Endodermal cell (in vitro differentiated cells): ENCODE measurements around the gene DNAH9. TPM values are rescaled to one million over a fixed set of nuclear protein-coding genes. Genes with fewer than 3 reads are reported as not detected.
A peak's percentile ranks its signal among the peaks of the same experiment; 100 is the strongest.

Experiments
- DNase-seq: peaks from one replicate; pipeline ENCODE4 v3.0.0-alpha.2; 2017
- H3K27ac ChIP-seq: 2 replicates; pipeline ENCODE4 v1.5.1; 2013; ENCODE audit warnings: mild to moderate bottlenecking, low read depth, low read length, moderate library complexity
- H3K27me3 ChIP-seq: 2 replicates; pipeline ENCODE4 v1.6.1; 2013; ENCODE audit warnings: mild to moderate bottlenecking, low read length, moderate library complexity; ENCODE audit not compliant: insufficient read depth, control insufficient read depth, poor library complexity, severe bottlenecking
- H3K36me3 ChIP-seq: 2 replicates; pipeline ENCODE4 v1.7.0; 2013; ENCODE audit warnings: mild to moderate bottlenecking, low read length, moderate library complexity; ENCODE audit not compliant: control insufficient read depth, insufficient read depth
- H3K4me1 ChIP-seq: one replicate; pipeline ENCODE4 v1.7.0; 2013; ENCODE audit warnings: low read length; ENCODE audit not compliant: control insufficient read depth, insufficient read depth
- H3K4me3 ChIP-seq: 2 replicates; pipeline ENCODE4 v1.5.1; 2013; ENCODE audit warnings: mild to moderate bottlenecking, low read length, moderate library complexity
- H3K9ac ChIP-seq: 2 replicates; pipeline ENCODE4 v1.6.1; 2013; ENCODE audit warnings: mild to moderate bottlenecking, low read length, moderate library complexity; ENCODE audit not compliant: poor library complexity, severe bottlenecking; ENCODE audit errors: extremely low read depth
- H3K9me3 ChIP-seq: 2 replicates; pipeline ENCODE4 v1.6.1; 2013; ENCODE audit warnings: mild to moderate bottlenecking, low read length, moderate library complexity; ENCODE audit not compliant: control insufficient read depth
- H3K27ac Mint-ChIP-seq: 2 replicates; pipeline ENCODE4 v1.8.0; 2020; ENCODE audit warnings: mixed read lengths
- H3K27me3 Mint-ChIP-seq: 2 replicates; pipeline ENCODE4 v1.8.0; 2021; ENCODE audit warnings: mild to moderate bottlenecking, mixed read lengths; ENCODE audit not compliant: insufficient read depth
- H3K36me3 Mint-ChIP-seq: 2 replicates; pipeline ENCODE4 v1.8.0; 2020; ENCODE audit warnings: low read depth, mixed read lengths
- H3K4me1 Mint-ChIP-seq: 2 replicates; pipeline ENCODE4 v1.8.0; 2020; ENCODE audit warnings: mixed read lengths
- H3K4me3 Mint-ChIP-seq: 2 replicates; pipeline ENCODE4 v1.8.0; 2020; ENCODE audit warnings: mild to moderate bottlenecking, moderate library complexity, mixed read lengths
- H3K9me3 Mint-ChIP-seq: 2 replicates; pipeline ENCODE4 v1.8.0; 2020; ENCODE audit warnings: mild to moderate bottlenecking, mixed read lengths
- CTCF ChIP-seq: fragments of 200-600 bp; sonication (generic); conservative IDR thresholded peaks from 2 replicates; pipeline ENCODE4 v1.5.0; 2021; ENCODE audit warnings: antibody characterized with exemption, mild to moderate bottlenecking
- WGBS, 2 experiments: methylation state at CpG; one replicate each; pipeline versions ENCODE4 v1.1.5 to v1.1.7; 2013; ENCODE audit warnings: missing lambda C conversion rate in 2 of 2, mixed read lengths in 1 of 2; ENCODE audit not compliant: insufficient coverage in 1 of 2, insufficient read length in 1 of 2; 5-methylcytosine and 5-hydroxymethylcytosine counted together
- total RNA-seq, 2 donors: library from RNA; stranded (reverse); fragmentation: NEBNext Ultra II Directional in 1 of 2; extraction: Animal tissue kit (Norgen Biotek cat#: 25700) in 1 of 2; gene quantifications; 2 replicates in 1 of 2; 3 replicates in 1 of 2; pipeline ENCODE4 v1.2.1, GENCODE V29; 2021

DNAH9 gene
- total RNA-seq, 2 donors from 2014 or later = 0.64 to 1.2 TPM

- Mint-ChIP-seq H3K9me3 (no peaks in the 10 kb centered on the region), H3K27ac (no peak overlapping the region), H3K27me3 (peaks cover 2% of the 10 kb centered on the region), H3K36me3 (no peaks in the 10 kb centered on the region), H3K4me3 (no peak overlapping the region), H3K4me1 (peaks cover 9% of the 10 kb centered on the region)
- no peak for DNase-seq
- Histone ChIP-seq H3K4me1 (peaks cover 6% of the 10 kb centered on the region), H3K9me3 (peaks cover 4% of the 10 kb centered on the region), H3K27me3 (no peaks in the 10 kb centered on the region), H3K4me3 (no peak overlapping the region), H3K27ac (no peak overlapping the region), H3K9ac (no peak overlapping the region), H3K36me3 (no peaks in the 10 kb centered on the region)
- WGBS, 2 experiments = 87 to 98% methylated on average over 6 to 7 of the region's 7 CpGs
- no peak for TF ChIP-seq CTCF
These were observed 276.5 kb downstream of the DNAH9 start for GRCh38 chr17:11874756-11875155.

GRCh38 chr17:11880714-11881113 lies 282.4 kb downstream of the DNAH9 start:
- Histone ChIP-seq H3K9ac (no peak overlapping the region), H3K9me3 (no peaks in the 10 kb centered on the region), H3K4me3 (no peak overlapping the region), H3K36me3 (no peaks in the 10 kb centered on the region), H3K4me1 (peaks cover 3% of the 10 kb centered on the region), H3K27ac (no peak overlapping the region), H3K27me3 (no peaks in the 10 kb centered on the region)
- H3K36me3 Mint-ChIP-seq = no peaks in the 10 kb centered on the region
- H3K4me1 Mint-ChIP-seq = peaks cover 3% of the 10 kb centered on the region
- H3K9me3 Mint-ChIP-seq = no peaks in the 10 kb centered on the region
- 83 to 93% methylated on average over 3 to 5 of the region's 5 CpGs for WGBS, 2 experiments
- peak; percentile 56 for TF ChIP-seq CTCF
- no peaks in the 10 kb centered on the region for H3K27me3 Mint-ChIP-seq
- H3K27ac Mint-ChIP-seq = no peak overlapping the region
- H3K4me3 Mint-ChIP-seq = no peak overlapping the region
- no peak for DNase-seq

- Histone ChIP-seq H3K36me3 (no peaks in the 10 kb centered on the region), H3K27me3 (no peaks in the 10 kb centered on the region), H3K9me3 (no peaks in the 10 kb centered on the region), H3K9ac (no peak overlapping the region), H3K27ac (no peak overlapping the region), H3K4me1 (no peaks in the 10 kb centered on the region), H3K4me3 (no peak overlapping the region)
- no peak for DNase-seq
- Mint-ChIP-seq H3K9me3 (no peaks in the 10 kb centered on the region), H3K36me3 (no peaks in the 10 kb centered on the region), H3K27me3 (no peaks in the 10 kb centered on the region), H3K27ac (no peak overlapping the region), H3K4me3 (no peak overlapping the region), H3K4me1 (no peaks in the 10 kb centered on the region)
- WGBS, 2 experiments = 88 to 94% methylated on average over 2 to 3 of the region's 3 CpGs
- TF ChIP-seq CTCF = no peak
These were observed 284.4 kb downstream of the DNAH9 start for GRCh38 chr17:11882716-11883115.
